NCI-H2029 treated with DMSO at 0.1 percent for 48 hours (cell line): ENCODE data around the gene GNAQ.

Experiments used
- DNase-seq: peaks from one replicate; lab custom pipeline; 2025; lab: John Stamatoyannopoulos, UW

Gene GNAQ

GRCh38 chr9:78031893-78032729 lies 500 bp upstream of the GNAQ start:
- DNase-seq, result peak; percentile 84

- DNase-seq, result no peak
These were observed 813 bp downstream of the GNAQ start for GRCh38 chr9:78030553-78031443.

- DNase-seq, result peak; percentile 65
These were observed 1.4 kb downstream of the GNAQ start for GRCh38 chr9:78030296-78030552.

DNA sequence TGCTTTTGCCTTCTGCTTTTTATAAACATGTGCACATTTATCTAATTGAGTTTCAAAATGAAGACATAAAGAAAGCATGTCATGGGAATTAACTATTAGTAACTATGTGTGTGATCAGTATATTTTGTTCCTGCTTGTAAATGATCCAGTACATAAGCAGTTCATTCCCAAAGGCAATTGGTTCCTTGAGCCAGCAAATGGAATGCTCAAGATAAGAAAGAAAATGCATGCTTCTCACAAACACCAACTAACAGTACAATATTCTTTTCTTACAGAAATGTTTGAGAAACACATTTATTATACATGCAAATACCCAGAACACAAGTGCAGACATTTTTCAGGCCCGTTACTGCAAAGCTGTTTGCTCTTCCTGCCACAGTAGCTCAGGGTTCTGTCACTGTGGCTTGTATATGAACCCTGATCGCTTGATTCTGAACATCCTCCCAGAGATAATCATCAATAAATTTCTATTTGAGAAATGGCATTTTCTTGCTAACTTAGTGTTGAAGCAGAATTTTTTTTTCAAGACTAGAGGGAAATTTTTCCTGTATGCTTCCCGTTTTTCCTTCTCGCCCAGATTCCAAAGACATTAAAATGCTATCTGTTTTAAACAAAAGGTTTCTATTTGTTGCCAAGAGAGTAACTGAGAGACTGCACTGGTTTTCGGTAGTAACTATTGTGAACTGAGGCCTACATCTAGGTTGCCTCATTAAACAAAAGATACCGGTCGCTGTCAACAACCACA lies 1.9 kb downstream of the GNAQ start:
- DNase-seq, result no peak

DNA sequence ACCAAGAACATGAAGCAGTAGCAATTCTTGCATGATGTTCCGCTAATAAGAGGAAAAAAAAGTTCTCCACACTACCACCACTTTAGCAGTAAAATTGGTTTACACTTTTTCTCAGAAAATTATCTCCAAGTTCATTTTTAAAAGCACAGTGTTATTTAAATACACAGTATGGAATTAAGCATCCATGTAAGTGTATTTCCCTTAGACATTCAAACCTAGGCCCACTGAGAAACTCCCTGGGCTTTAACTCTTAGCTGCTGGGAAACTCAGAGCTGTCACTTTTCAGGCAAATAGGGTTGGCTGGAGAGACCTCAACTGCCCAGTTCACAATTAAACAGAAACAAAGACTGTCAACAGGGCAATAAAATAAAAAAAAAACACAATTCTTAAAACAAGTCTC lies 2.7 kb downstream of the GNAQ start:
- DNase-seq, result no peak

GRCh38 chr9:78026947-78027346 lies 4.7 kb downstream of the GNAQ start:
- DNase-seq, result no peak

GRCh38 chr9:78026416-78026815 lies 5.2 kb downstream of the GNAQ start:
- no peak for DNase-seq

DNA sequence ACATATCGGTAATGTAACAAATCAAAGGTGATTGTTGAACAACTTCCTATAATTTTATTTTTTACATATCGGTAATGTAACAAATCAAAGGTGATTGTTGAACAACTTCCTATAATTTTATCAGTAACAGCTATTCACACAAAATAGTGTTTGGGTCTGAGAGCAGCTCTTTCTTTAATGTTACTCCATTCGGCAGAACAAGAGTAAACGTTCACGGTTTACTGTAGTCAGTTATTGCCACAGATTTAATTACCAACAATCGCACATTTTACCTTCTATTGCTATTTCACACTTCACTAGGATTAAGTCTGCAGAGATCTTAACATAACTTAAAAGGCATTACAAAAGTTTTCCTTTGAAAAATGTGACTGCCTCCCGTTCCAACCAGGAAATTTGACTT lies 6.4 kb downstream of the GNAQ start:
- DNase-seq, result no peak

DNA sequence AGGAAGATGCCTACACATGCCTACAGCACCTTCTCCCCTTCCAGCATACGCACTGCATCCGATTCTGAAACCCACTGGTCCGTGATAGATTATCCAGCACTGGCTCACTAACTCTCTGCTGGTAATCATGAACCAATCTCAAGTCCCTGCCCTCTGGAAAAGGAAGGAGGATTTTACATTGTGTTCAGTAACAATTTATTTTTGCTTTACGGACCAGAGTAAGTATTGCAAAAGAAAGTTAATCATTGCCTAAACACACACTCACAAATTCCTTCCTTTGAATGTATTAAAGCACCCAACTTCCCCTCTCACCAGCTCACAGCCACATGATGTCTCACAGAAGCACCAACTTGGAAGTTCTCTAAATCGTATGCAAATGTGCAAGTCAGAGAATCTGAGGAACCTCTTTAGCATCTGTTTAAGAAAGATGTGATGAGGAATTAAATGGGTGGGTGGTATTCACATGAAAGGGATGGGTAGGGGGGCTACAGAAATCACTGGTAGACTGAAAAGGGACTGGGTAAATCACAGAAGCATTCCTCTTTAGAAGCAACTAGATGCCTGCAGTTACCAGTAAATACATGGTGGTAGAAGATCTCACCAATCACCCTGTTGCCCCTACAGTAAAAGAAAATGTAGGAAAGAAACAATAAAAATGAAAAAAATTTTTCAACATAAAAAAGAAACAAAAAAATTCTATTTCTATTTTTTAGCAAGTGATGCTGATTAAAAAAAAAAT lies 8.4 kb downstream of the GNAQ start:
- no peak for DNase-seq

GRCh38 chr9:78021697-78022096 lies 9.9 kb downstream of the GNAQ start:
- no peak for DNase-seq

GRCh38 chr9:78017190-78017693 lies 14.4 kb downstream of the GNAQ start:
- DNase-seq, result no peak

DNA sequence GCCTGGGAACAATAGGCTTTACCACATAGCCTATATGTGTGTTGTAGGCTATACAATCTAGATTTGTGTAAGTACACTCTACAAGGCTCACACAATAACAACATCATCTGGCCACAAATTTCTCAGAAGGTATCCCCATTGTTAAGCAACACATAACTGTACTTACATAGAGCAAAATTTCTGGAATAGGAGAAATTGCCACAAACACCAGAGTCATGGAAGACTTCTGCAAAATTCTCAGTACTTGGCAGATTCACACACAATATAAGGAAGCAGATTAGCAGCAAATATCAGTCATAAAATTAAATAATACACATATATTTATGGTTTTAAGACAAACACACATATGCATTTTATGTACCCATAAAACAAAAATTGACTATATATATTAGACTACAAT lies 16.4 kb downstream of the GNAQ start:
- DNase-seq, result no peak

DNA sequence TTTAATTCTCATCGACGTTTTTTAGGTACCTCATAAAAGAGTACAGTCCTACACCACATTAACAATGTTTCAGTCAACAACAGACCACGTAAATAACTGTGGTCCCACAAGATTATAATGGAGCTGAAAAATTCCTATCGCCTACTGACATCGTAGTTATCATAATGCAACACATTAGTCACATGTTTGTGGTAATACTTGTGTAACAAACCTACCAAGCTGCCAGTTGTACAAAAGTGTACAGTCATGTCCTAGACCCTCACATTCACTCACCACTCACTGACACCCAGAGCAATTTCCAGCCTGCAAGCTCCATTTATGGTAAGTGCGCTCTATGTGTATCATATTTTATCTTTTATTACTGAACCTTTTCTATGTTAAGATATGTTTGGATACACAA lies 16.8 kb downstream of the GNAQ start:
- DNase-seq, result no peak

- DNase-seq, result no peak
These were observed 17.7 kb downstream of the GNAQ start for GRCh38 chr9:78013934-78014333.

DNA sequence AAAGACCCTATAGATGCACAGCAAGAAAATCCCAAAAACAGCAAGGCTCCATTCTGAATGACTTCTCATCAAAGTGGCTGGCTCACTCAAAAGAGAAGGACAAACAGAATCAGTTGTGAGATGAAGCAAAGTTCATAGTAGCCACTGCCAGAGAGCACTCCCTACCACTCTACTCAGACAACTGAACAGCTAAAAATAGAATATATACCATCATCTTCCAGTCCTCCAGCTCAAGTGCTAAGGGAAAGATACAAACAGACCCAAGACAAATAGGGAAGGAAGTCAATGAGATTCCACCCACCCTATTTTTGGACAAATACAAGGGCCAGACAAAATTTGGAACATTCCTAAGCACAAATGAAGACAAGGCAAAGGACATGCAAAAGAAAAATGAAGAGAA lies 20.6 kb downstream of the GNAQ start:
- peak; percentile 18 for DNase-seq

- no peak for DNase-seq
These were observed 21.2 kb downstream of the GNAQ start for GRCh38 chr9:78010445-78010844.

- DNase-seq, result no peak
These were observed 22.4 kb downstream of the GNAQ start for GRCh38 chr9:78009186-78009585.

- DNase-seq, result no peak
These were observed 24.9 kb downstream of the GNAQ start for GRCh38 chr9:78006734-78007133.

DNA sequence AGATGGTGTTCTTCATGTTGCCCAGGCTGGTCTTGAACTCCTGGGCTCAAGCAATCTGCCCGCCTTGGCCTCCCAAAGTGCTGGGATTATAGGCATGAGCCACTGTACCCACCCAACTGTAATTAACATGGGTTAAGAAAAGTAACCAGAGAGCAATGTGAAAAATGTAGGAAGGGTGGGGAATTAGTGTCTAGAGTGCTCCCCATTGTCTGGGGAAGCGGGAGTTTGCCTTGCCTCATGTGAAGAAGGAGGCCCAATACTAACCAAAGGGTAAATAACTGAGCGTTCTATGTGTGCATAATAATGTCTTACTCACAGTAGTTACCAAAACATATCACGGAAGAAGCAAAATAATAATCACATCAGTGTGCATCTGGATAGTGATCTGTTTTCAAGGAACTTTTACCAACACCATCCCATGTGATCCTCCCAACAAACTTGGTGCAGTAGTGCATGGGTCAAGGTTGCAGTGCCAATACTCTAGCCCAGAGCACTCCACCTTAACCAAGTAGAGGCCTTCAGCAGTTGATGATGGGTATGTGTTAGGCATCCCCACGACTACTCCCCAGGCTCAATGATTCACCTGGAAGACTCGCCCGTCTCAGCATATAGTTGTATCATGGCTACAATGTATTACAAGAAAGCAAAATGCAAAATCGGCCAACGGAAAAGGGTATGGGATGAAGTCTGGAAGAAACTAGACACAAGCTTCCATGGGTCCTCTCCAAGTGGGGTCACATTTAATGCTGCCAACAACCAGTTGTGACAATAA lies 26.2 kb downstream of the GNAQ start:
- no peak for DNase-seq

- DNase-seq, result no peak
These were observed 27.0 kb downstream of the GNAQ start for GRCh38 chr9:78004478-78005229.
